B cell (primary cell): ENCODE measurements around the gene MSN. TPM values are rescaled to one million over a fixed set of nuclear protein-coding genes. Genes with fewer than 3 reads are reported as not detected.

Experiments used
- ATAC-seq: fragments of 200-7000 bp; cut with Tn5 transposase; one replicate; pipeline ENCODE4 v1.10.0; 2021; ENCODE audit warnings: low read depth, mild to moderate bottlenecking, moderate number of reproducible peaks, moderate library complexity
- CTCF ChIA-PET: fragments of 350-600 bp; sonication (Branson Sonifier 250); formaldehyde crosslinking; loops from one replicate; lab custom pipeline; 2021; ENCODE audit warnings: antibody characterized with exemption, inconsistent platforms; lab: Charles Lee
- POLR2A ChIA-PET: fragments of 350-600 bp; sonication (Branson Sonifier 250); formaldehyde crosslinking; loops from one replicate; lab custom pipeline; 2021; ENCODE audit warnings: antibody characterized with exemption; lab: Charles Lee
- DNase-seq: peaks from one replicate; pipeline ENCODE4 v3.0.0; 2013
- H2AFZ ChIP-seq: 2 replicates; pipeline ENCODE4 v1.6.1; 2012; ENCODE audit warnings: mild to moderate bottlenecking, low read depth, low read length; ENCODE audit not compliant: insufficient read depth, poor library complexity, severe bottlenecking
- H3K27ac ChIP-seq, 2 donors: 1 replicate in 1 of 2; 2 replicates in 1 of 2; pipeline ENCODE4 v1.5.1; 2012 to 2013; ENCODE audit warnings: low read length in 2 of 2, mild to moderate bottlenecking in 2 of 2, moderate library complexity in 1 of 2
- H3K27me3 ChIP-seq, 4 experiments: fragments of 200-600 bp in 1 of 4; sonication (generic) in 1 of 4; replicated peaks in 1 of 4; 1 replicate in 2 of 4; 2 replicates in 2 of 4; pipeline versions ENCODE4 v1.6.1 to v1.7.0; 2013 to 2016; ENCODE audit warnings: low read length in 3 of 4, mild to moderate bottlenecking in 2 of 4, mixed read lengths in 1 of 4, moderate library complexity in 1 of 4; ENCODE audit not compliant: insufficient read depth in 4 of 4, control insufficient read depth in 3 of 4; ENCODE audit errors: control extremely low read depth in 1 of 4
- H3K36me3 ChIP-seq, 2 experiments: replicated peaks in 1 of 2; 1 replicate in 1 of 2; 2 replicates in 1 of 2; pipeline versions ENCODE4 v1.6.1 to v1.7.1; 2013; ENCODE audit warnings: low read length in 1 of 2; ENCODE audit not compliant: insufficient read depth in 2 of 2, control insufficient read depth in 1 of 2; ENCODE audit errors: control extremely low read depth in 1 of 2, extremely low read depth in 1 of 2
- H3K4me1 ChIP-seq, 2 donors: fragments of 200-600 bp in 1 of 2; sonication (generic) in 1 of 2; 1 replicate in 1 of 2; 2 replicates in 1 of 2; pipeline versions ENCODE4 v1.5.1 to v1.6.1; 2013 to 2017; ENCODE audit warnings: low read length in 2 of 2; ENCODE audit not compliant: control insufficient read depth in 2 of 2, insufficient read depth in 2 of 2
- H3K4me2 ChIP-seq: replicated peaks from 2 replicates; pipeline ENCODE3; 2012; ENCODE audit warnings: mild to moderate bottlenecking, low read depth, low read length; ENCODE audit not compliant: poor library complexity, severe bottlenecking
- H3K4me3 ChIP-seq, 5 experiments: fragments of 200-600 bp in 1 of 5; sonication (generic) in 1 of 5; 1 replicate in 3 of 5; 2 replicates in 2 of 5; pipeline versions ENCODE4 v1.5.1 to v1.7.0; 2011 to 2016; ENCODE audit warnings: low read length in 4 of 5, mild to moderate bottlenecking in 4 of 5, low read depth in 2 of 5, control low read depth in 1 of 5, moderate library complexity in 1 of 5; ENCODE audit not compliant: insufficient read depth in 1 of 5; ENCODE audit errors: control extremely low read depth in 1 of 5, extremely low read depth in 1 of 5
- H3K79me2 ChIP-seq: fragments of 200-600 bp; sonication (generic); one replicate; pipeline ENCODE4 v1.6.0; 2016; ENCODE audit warnings: low read length; ENCODE audit not compliant: control insufficient read depth, insufficient read depth
- H3K9ac ChIP-seq: fragments of 200-600 bp; sonication (generic); 2 replicates; pipeline ENCODE4 v1.6.1; 2017; ENCODE audit warnings: mild to moderate bottlenecking, low read length, moderate library complexity
- H3K9me3 ChIP-seq, 3 donors: one replicate each; pipeline versions ENCODE4 v1.6.1 to v1.7.1; 2013; ENCODE audit warnings: low read length in 2 of 3; ENCODE audit not compliant: control insufficient read depth in 2 of 3, insufficient read depth in 1 of 3; ENCODE audit errors: control extremely low read depth in 1 of 3
- H4K20me1 ChIP-seq: 2 replicates; pipeline ENCODE4 v1.6.0; 2012; ENCODE audit warnings: mild to moderate bottlenecking, low read length; ENCODE audit not compliant: insufficient read depth, control insufficient read depth, poor library complexity, severe bottlenecking
- H3K27ac Mint-ChIP-seq: one replicate; pipeline ENCODE4 v1.8.0; 2021; ENCODE audit warnings: mixed read lengths
- H3K27me3 Mint-ChIP-seq: one replicate; pipeline ENCODE4 v1.8.0; 2021; ENCODE audit warnings: mixed read lengths
- H3K4me1 Mint-ChIP-seq: one replicate; pipeline ENCODE4 v1.8.0; 2021; ENCODE audit warnings: mixed read lengths
- H3K4me3 Mint-ChIP-seq: one replicate; pipeline ENCODE4 v1.8.0; 2021; ENCODE audit warnings: mixed read lengths
- H3K9me3 Mint-ChIP-seq: one replicate; pipeline ENCODE4 v1.8.0; 2022; ENCODE audit warnings: mixed read lengths; ENCODE audit not compliant: insufficient read depth
- EZH2 ChIP-seq: IDR thresholded peaks from 2 replicates; pipeline ENCODE4 v1.6.1; 2012; ENCODE audit warnings: borderline replicate concordance, low read depth, mild to moderate bottlenecking, moderate library complexity, low read length; ENCODE audit not compliant: insufficient read depth, poor library complexity, severe bottlenecking
- WGBS: methylation state at CpG from one replicate; pipeline ENCODE4 v1.1.5; 2013; ENCODE audit warnings: missing lambda C conversion rate; ENCODE audit not compliant: insufficient coverage; 5-methylcytosine and 5-hydroxymethylcytosine counted together
- intact Hi-C: fragments of 100-400 bp; cut with micrococcal nuclease; formaldehyde crosslinking; loops from one replicate; pipeline ENCODE4 v1.10.0; 2022
- polyA plus RNA-seq: library from polyadenylated mRNA; depleted of rRNA; stranded (reverse); fragments of >200 nt; gene quantifications from 2 replicates; pipeline ENCODE4 v1.2.3, GENCODE V29; 2012
- total RNA-seq, 2 donors: library from RNA; stranded (reverse); fragments of 120-200 nt in 1 of 2; gene quantifications; 1 replicate in 1 of 2; 2 replicates in 1 of 2; pipeline versions ENCODE4 v1.2.3 to v1.2.4, GENCODE V29; 2013 to 2022
- TF ChIP-seq, protein P1 (sequence below): fragments of 200-600 bp; IDR thresholded peaks from one replicate; pipeline ENCODE4 v1.8.0; 2022; ENCODE audit warnings: antibody characterized with exemption, mild to moderate bottlenecking

The MSN gene
- total and polyA plus RNA-seq, 2 donors (not counting 1 experiment from before 2014, with no cell fraction given), result 181 to 414 TPM

DNA sequence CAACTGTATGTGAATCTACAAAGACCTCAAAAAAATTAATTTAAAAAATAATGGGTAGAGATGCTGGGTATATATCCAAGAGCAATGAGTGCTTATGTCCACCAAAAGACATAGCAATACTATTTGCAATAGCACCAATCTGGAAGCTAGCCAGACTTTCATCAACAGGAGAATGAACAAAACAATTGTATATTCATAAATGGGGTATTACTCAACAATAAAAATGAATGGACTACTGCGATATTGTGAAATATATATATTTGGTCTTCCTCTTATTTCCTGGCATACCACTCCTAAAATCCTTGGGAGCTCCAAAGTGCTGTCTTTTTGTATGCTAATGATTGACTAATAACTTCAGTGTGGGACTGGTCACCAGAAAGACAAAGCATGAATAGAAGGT lies 77.5 kb downstream of the MSN start:
- no CpG with 5 or more reads among the region's 1 CpG for WGBS
- no peak for ATAC-seq
- intact Hi-C loops, result no loop called here

DNA sequence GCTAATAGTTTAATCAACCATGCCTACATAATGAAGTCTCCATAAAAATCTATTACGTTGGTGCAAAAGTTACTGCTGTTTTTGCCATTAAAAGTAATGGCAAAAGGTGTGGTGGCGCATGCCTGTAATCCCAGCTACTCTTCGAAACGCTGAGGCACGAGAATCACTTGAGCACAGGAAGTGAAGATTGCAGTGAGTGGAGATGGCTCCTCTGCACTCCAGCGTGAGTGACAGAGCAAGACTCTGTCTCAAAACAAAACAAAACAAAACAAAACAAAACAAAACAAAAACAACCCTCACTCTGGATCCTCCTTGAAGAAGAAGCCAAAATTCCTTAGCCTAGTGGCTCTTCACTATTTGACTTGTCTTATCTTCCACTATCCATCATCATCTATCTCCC lies 78.0 kb downstream of the MSN start:
- ATAC-seq, result no peak
- POLR2A ChIA-PET, result no interaction called here
- no peak overlapping the region for H3K27ac Mint-ChIP-seq
- H3K4me3 ChIP-seq, result no peak overlapping the region
- H3K27me3 Mint-ChIP-seq, result no peaks in the 10 kb centered on the region
- no peaks in the 10 kb centered on the region for H3K9me3 Mint-ChIP-seq
- TF ChIP-seq EZH2, result no peak
- TF ChIP-seq, protein P1, sequence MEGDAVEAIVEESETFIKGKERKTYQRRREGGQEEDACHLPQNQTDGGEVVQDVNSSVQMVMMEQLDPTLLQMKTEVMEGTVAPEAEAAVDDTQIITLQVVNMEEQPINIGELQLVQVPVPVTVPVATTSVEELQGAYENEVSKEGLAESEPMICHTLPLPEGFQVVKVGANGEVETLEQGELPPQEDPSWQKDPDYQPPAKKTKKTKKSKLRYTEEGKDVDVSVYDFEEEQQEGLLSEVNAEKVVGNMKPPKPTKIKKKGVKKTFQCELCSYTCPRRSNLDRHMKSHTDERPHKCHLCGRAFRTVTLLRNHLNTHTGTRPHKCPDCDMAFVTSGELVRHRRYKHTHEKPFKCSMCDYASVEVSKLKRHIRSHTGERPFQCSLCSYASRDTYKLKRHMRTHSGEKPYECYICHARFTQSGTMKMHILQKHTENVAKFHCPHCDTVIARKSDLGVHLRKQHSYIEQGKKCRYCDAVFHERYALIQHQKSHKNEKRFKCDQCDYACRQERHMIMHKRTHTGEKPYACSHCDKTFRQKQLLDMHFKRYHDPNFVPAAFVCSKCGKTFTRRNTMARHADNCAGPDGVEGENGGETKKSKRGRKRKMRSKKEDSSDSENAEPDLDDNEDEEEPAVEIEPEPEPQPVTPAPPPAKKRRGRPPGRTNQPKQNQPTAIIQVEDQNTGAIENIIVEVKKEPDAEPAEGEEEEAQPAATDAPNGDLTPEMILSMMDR, result no peak
- CTCF ChIA-PET, result interaction anchor here (1.3 kb wide), 1 partner anchor 365 kb away, joined by 3 read pairs; no protein-coding TSS in a partner anchor
- H3K4me1 Mint-ChIP-seq, result peaks cover 28% of the 10 kb centered on the region
- intact Hi-C loops, result no loop called here
- 33% methylated on average over 1 of the region's 6 CpGs for WGBS
- H3K9ac ChIP-seq, result no peak overlapping the region
- H3K9me3 ChIP-seq, result no peaks in the 10 kb centered on the region
- no peaks in the 10 kb centered on the region for H3K27me3 ChIP-seq
- H3K4me3 Mint-ChIP-seq, result no peak overlapping the region
- H4K20me1 ChIP-seq, result no peaks in the 10 kb centered on the region
- peaks cover 0 to 7% of the 10 kb centered on the region in 2 donors for H3K4me1 ChIP-seq
- H3K27ac ChIP-seq, result no peak overlapping the region
- DNase-seq, result no peak
- no peak overlapping the region for H3K4me2 ChIP-seq
- H3K36me3 ChIP-seq, result peaks cover 2 to 8% of the 10 kb centered on the region in 2 experiments
- H2AFZ ChIP-seq, result no peak overlapping the region
- no peaks in the 10 kb centered on the region for H3K79me2 ChIP-seq

More for the DNA sequence above, 77.5 kb downstream of the MSN start:
- H3K9me3 Mint-ChIP-seq, result no peaks in the 10 kb centered on the region
- no peaks in the 10 kb centered on the region for H3K79me2 ChIP-seq
- no peak overlapping the region for H3K9ac ChIP-seq
- H3K27me3 ChIP-seq, result no peaks in the 10 kb centered on the region
- H3K4me2 ChIP-seq, result no peak overlapping the region
- no peaks in the 10 kb centered on the region for H3K27me3 Mint-ChIP-seq
- no peak for DNase-seq
- H3K27ac Mint-ChIP-seq, result no peak overlapping the region
- H3K4me3 ChIP-seq, result no peak overlapping the region
- POLR2A ChIA-PET, result no interaction called here
- H3K4me1 ChIP-seq, result peaks cover 0 to 6% of the 10 kb centered on the region in 2 donors
- peaks cover 2 to 13% of the 10 kb centered on the region in 2 experiments for H3K36me3 ChIP-seq
- no peak overlapping the region for H2AFZ ChIP-seq
- peaks cover 27% of the 10 kb centered on the region for H3K4me1 Mint-ChIP-seq
- H4K20me1 ChIP-seq, result no peaks in the 10 kb centered on the region
- H3K9me3 ChIP-seq, result no peaks in the 10 kb centered on the region
- CTCF ChIA-PET, result interaction anchor here (1.3 kb wide), 1 partner anchor 365 kb away, joined by 3 read pairs; no protein-coding TSS in a partner anchor
- H3K4me3 Mint-ChIP-seq, result no peak overlapping the region
- no peak overlapping the region for H3K27ac ChIP-seq
- TF ChIP-seq, protein P1, result no peak
- TF ChIP-seq EZH2, result no peak
